GM18868 (cell line): ENCODE data around the gene PIP4K2A.

Experiments
- ATAC-seq: cut with Tn5 transposase; IDR thresholded peaks from one replicate; pipeline ENCODE4 v1.9.1; 2021; ENCODE audit warnings: mild to moderate bottlenecking, moderate library complexity; ENCODE audit not compliant: unreplicated experiment

Gene PIP4K2A

GRCh38 chr10:22623633-22624253 is 90.6 kb downstream of the PIP4K2A start:
- ATAC-seq, result no peak

- no peak for ATAC-seq
Observed at GRCh38 chr10:22622242-22622806, 92.1 kb downstream of the PIP4K2A start.

DNA sequence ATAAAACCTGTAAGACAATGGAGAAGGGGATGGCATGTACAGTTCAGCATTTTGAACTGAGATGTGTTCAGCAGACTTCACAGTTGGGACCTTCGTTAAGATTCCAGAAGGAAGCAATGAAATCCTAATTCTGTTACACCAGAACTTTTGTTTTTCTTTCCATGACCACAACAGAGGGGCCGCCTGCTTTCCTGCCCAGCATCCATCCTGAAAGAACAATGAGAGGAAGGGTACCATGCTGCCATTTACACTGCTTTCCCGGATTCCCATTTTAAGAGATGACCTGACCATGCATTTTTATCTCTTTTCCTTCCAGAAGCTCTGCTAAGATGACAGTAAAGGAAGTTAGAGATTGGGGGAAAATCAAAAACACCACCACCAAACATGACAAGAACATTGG is 92.7 kb downstream of the PIP4K2A start:
- ATAC-seq, result no peak

GRCh38 chr10:22620929-22621328 is 93.4 kb downstream of the PIP4K2A start:
- ATAC-seq, result no peak

DNA sequence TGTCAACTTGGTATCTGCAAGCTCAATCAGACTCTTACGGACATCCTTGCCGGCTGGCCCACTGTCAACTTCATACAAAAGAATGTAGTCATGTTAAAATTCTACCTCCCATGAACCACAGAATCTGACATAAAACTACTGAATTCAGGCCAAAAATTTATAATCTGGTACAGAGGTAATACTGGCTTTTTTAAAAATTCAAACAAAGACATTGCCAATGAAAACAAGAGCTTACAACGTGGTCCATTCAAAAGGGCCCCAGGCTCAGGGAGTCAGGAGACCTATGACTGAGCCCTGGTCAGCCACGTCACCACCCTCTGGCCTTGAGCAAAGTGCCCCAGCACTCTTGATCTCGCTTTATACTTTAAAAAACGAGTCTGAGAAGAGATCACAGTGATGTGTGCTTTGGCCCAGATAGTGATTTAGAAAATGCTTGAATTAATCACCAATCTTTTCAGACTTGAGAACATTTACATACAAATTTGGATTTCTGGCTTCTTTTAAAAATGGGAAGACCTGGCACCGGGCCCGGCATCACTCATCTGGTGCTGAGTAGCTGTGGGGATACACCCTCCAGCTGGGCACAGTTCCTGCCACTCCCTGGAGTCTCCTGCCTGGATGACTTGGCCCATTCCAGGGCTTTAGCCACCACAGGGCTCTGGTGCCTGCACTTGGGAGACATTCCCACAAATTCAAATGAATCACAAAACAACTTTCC is 94.1 kb downstream of the PIP4K2A start:
- no peak for ATAC-seq

DNA sequence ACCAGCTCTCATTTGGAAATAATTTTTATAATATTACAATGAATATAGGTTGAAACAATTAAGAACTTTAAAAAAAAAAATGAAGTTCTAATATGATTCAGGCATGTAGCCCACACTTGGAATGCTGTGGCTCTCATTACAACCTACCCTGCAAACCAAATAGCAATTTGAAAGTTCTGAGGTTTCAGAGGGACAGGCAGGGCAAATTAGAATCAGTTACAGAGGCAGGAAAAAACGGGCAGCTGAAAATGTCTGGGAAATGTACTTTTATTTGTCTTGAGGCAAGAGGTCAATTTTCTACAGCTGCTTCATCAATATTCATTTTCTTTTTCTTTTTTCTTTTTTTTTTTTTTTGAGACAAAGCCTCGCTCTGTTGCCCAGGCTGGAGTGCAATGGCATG is 95.3 kb downstream of the PIP4K2A start:
- ATAC-seq, result no peak

- ATAC-seq, result peak; percentile 33
Observed at GRCh38 chr10:22618078-22618785, 96.1 kb downstream of the PIP4K2A start.

DNA sequence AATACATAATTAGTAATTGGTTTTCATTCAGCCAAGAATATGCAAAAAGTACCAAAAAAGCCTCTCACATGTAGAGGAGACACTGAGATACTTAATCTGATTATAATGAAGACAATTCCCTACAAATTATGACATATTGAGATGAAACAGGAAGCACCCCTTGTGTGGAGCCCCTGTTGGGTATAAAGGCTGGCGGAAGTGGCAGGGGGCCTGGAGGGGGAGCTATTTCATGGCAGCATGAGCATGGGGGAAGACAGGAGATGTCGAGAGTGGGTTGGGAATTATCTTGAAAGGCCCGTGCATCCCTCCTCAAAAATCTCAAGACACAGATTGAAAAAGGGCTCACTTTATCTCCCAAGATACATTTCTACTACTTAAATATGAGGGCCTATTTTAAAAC is 96.9 kb downstream of the PIP4K2A start:
- ATAC-seq, result no peak

DNA sequence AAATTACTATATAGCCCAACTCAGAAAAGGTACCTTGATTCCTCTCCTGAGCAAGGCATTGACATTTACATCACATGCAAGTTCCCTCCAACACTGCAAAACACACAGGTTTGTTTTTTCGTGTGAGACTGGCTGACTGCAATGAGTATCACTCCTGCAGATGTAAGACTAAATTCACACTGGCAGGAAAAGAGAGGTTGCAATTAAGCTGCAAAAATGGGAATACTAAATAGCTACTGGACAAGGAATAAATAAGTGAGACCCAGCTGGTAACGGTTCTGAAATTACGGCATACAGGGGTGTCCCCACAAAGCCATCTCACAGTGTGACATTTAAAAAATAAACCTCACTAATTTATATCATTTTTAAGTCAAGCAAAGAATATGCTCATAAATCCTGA is 97.3 kb downstream of the PIP4K2A start:
- no peak for ATAC-seq

- ATAC-seq, result peak; percentile 71
Observed at GRCh38 chr10:22615819-22616499, 98.4 kb downstream of the PIP4K2A start.

GRCh38 chr10:22615101-22615500 is 99.3 kb downstream of the PIP4K2A start:
- ATAC-seq, result no peak

DNA sequence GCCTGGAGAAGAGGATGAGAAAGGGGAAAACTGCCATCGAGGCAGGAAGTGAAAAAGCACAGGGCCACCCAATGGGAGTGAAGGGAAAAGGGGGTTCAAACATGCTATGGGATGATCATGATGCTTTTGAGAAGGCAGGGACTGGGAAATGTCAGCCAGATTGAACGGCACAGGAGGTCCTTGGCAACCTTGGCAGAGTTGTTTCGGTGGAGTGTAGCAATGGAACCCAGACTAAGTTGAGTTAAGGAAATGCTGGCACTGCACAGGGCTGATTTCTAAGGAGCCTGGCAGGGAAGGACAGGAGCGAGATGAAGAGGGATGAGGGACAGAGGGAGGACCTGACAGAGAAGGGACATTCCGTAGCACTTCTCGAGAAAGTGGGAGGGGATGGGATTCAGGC is 101.4 kb downstream of the PIP4K2A start:
- ATAC-seq, result no peak

- ATAC-seq, result no peak
Observed at GRCh38 chr10:22612318-22612717, 102.1 kb downstream of the PIP4K2A start.

GRCh38 chr10:22611425-22612115 is 102.8 kb downstream of the PIP4K2A start:
- no peak for ATAC-seq

DNA sequence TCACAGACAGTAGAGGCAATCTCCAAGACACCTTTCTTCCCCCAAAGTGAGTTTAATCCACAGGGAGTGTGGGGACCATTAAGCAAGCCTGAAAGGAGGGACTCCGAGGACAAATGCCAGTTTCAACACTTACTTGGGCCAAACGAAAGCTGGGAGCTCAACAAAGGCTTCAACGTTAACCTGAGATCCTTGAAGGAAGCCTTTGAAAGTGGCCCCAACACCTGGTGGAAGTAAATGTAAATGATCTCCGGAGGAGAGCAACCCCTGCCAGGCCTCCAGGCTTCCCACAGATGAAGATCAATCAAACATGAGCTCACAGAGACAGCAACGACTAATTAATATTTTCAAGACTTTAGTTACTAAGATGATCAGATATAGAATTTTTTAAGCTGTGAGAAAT is 103.8 kb downstream of the PIP4K2A start:
- no peak for ATAC-seq

DNA sequence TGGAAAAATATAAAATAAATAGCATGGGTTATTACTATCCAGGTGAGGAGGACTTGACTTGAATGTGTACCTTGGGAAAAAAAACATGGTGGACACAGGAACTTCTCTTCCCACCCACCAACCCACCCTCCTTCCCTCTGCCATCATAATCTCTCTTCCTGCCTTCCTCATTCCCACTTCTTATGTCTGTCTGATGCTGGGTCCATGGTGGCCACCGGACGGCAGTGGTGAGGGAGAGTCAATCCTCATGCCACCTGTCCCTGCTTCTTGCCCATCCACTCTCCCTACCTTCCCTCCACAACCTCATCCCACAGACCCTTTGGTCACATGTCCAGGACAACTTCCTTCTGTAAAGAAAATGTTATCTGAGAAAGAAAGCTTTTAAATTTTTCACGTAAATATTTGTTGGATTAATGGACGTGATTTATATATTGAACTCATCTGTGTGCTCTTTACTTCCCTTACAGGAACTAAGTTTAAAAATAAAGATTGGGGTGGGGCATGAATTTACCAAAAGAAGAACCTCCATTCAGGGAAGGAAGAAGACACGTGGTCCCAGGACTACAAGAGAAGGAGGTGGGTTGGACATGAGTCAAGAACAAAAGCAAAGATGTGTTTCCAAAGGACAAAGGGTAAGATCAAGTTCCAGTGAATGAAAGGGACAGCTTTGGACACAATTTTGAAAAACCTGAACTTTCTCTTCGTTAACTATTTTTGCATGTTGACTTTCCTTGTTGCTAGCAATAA is 104.5 kb downstream of the PIP4K2A start:
- ATAC-seq, result no peak

GRCh38 chr10:22609251-22609650 is 105.1 kb downstream of the PIP4K2A start:
- ATAC-seq, result no peak

DNA sequence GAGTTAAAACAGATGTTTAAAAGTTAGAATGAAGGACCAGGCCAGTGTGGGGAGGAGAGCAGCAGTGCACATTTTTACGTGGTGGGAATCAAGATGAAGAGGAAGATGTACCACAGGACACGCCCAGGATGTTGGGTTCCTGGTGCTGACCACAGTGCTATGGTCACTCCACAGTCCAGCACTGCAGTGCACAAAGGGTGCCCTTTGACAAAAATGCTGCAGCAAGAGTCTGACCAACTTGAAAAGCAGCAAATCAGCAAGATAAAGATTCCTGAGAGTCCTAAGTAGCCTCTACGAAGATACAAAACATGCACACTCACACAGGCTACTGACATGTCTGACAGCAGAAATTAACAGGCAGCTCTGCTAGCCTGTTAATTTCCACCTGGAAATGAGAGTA is 107.1 kb downstream of the PIP4K2A start:
- no peak for ATAC-seq

DNA sequence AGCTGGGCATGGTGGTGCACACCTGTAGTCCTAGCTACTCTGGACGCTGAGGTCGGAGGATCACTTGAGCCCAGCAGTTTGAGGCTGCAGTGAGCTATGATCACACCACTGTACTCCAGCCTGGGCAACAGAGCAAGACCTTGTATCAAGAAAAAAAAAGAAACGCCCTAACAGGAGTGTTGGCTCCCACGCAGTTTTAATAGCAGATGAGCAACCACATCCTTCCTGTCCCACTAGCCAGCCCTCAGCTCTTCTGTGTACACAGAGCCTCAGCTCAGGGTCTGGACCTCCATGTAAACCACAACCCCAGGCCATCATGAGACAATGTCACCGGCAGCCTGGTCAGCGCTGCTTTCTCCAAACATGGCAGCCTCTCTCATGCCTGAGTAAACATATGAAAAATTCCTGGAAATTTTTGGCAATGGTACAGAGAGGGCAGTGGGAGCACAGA is 108.2 kb downstream of the PIP4K2A start:
- ATAC-seq, result peak; percentile 93

DNA sequence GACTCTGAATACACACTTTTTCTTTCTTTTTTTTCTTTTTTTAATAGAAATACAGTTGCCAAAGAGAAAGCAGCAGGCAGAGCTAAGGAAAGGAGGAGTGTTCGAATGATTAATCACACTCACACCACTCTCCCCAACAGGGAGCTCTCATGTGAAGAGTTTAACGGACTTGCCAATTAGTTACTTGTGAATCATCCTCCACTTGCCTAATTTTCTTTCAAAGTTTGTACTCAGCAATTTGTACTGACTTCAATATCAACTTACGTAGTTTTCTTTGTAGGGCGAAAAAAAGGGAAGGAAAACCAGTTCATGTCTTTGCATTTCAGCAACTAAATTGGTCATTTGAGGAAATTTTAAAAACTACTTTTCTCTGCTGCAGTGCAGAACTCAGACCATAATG is 109.2 kb downstream of the PIP4K2A start:
- peak; percentile 37 for ATAC-seq
